Activated gamma-delta T cell (primary cell): ENCODE results near the gene IFT22.
"Not testable (repeated sequence)": the region's sequence is repeated elsewhere in the genome, so short reads cannot be mapped to it uniquely, and the experiment has no call there.

Experiments
- DNase-seq: peaks from one replicate; lab custom pipeline; 2025; lab: John Stamatoyannopoulos, UW

IFT22 gene

DNA sequence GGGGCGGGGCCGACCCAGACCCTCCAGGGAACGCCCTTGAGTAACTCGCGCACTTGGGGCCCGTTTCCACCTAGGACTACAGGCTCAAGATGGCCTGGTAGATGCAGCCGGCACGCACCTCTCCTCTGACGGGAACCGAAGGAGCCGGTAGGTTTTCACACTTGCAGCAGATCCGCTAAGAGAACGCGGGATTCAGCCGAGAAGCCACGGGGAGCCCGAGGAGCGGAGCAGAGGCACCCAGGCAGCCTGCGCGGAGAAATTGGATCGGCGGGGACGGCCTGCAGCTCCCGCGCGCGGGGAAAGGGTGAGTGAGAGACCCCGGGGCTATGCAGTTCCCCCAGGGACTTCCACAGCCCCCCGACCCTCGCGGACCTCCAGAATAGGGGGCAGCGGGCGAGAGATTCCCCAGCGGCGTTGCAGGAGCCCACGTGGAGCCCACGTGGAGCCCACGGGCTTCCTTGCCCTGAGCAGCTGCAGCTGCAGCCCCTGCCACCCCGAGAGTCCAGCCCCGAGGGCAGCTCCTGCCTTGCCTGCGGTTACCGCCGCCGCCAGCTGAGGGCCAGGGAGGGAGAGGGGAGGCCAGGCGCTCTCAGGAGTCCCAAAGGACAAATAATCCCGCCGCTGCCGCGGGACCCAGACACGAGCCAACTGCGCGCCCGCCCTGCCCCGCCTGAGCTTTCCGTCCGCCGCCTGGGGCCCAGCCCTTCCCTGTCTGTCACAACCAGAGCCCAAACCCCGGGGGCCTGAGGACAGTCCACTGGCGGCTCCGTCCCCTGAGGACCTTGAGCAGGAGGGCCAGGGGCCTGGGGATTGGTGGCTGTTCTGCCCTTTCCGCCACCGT, 13.1 kb downstream of the IFT22 start:
- DNase-seq: no peak

DNA sequence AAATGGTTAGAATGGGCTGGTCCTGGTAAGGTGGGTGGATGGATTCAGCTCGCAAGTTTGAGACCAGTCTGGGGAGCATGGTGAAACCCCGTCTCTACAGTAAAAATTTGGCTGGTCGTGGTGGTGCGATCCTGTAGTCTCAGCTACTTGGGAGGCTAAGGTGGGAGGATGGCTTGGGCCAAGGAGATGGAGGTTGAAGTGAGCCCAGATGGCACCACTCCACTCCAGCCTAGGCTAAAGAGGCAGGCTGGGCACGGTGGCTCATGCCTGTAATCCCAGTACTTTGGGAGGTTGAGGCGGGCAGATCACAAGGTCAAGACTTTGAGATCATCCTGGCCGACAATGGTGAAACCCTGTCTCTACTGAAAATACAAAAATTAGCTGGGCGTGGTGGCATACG, 15.3 kb downstream of the IFT22 start:
- no peak for DNase-seq

DNA sequence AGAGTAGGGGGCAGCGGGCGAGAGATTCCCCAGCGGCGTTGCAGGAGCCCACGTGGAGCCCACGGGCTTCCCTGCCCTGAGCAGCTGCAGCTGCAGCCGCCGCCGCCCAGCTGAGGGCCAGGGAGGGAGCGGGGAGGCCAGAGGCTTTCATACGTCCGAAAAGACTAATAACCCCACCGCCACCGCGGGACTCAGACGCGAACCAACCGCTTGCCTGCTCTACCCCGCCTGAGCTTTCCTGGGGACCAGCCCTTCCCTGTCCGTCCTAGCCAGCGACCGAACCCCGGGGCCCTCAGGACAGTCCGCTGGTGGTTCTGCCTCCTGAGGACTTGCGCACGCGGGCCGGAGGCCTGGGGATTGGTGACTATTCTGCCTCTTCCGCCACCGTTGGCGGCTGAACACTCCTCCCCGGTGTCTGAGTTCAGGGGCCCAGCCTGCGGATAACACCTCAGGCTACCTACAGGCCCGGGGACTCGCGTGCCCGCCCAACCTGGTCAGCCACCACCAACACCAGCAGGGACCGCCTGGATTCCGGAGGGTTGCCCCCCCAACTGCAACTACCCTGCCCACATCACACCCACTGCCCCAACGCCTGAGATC, 18.4 kb downstream of the IFT22 start:
- no peak for DNase-seq

DNA sequence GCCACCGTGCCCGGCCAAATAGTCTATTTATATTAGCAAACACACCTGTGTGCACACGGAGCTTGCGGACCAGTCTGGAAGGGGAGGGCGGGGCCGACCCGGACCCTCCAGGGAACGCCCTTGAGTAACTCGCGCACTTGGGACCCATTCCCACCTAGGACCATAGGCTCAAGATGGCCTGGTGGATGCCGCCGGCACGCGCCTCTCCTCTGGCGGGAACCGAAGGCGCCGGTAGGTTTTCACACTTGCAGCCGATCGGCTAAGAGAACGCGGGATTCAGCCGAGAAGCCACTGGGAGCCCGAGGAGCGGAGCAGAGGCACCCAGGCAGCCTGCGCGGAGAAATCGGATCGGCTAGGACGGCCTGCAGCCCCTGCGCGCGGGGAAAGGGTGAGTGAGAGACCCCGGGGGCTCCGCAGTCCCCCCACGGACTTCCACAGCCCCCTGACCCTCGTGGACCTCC, 18.9 kb downstream of the IFT22 start:
- no peak for DNase-seq

DNA sequence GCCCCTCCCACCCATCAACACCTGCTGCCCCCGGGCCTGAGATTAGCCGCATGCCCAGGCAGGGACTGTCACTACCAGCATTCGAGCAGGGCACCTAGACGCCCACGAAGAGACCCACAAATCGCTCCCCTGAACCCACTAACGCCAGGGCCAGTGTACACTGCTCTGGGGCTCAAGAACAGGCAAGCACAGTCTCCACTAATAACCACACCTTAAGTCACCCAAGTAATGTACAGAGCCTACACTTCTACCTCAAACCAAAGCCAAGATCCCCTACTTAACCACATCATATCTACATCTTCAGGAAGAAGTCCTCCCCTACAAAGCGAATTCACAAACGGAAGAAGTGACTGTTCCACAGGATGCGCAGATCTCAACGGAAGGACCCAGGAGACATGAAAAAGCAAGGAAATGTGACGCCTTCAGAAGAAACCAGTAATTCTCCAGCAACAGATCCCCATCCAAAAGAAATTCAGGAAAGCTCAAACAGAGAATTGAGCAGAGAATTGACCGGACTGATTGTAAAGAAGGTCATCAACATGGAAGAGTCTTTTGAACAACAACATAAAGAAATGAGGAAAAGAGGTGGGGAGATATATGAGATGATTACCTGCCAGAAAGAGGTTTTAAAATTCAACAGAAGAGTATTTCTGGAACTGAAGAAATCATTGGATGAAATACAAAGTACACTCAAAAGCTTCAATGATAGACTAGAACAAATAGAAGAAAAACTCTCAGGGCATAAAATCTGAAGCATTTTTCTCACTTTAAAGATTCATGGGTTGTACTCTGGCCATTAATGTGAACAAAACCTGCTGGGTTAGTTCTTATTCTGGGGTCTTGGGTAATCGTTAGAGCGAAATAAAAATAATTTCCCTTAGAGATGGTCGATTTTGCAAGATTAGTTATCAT, 20.9 kb downstream of the IFT22 start:
- no peak for DNase-seq

DNA sequence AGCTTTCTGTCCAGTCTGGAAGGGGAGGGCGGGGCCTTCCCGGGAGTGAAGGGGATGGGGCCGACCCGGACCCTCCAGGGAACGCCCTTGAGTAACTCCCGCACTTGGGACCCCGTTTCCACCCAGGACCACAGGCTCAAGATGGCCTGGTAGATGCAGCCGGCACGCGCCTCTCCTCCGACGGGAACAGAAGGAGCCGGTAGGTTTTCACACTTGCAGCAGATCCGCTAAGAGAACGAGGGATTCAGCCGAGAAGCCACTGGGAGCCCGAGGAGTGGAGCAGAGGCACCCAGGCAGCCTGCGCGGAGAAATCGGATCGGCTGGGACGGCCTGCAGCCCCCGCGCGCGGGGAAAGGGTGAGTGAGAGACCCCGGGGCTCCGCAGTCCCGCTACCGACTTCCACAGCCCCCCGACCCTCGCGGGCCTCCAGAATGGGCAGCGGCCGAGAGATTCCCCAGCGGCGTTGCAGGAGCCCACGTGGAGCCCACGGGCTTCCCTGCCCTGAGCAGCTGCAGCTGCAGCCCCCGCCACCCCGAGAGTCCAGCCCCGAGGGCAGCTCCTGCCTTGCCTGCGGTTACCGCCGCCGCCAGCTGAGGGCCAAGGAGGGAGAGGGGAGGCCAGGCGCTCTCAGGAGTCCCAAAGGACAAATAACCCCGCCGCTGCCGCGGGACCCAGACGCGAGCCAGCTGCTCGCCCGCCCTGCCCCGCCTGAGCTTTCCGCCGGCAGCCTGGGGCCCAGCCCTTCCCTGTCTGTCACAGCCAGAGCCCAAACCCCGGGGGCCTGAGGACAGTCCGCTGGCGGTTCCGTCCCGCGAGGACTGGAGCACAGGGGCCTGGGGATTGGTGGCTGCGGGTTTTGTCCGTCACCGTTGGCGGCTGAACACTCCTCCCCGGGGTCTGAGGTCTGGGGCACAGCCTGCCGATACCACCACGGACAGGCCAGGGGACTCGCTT, 21.8 kb downstream of the IFT22 start:
- DNase-seq: no peak

DNA sequence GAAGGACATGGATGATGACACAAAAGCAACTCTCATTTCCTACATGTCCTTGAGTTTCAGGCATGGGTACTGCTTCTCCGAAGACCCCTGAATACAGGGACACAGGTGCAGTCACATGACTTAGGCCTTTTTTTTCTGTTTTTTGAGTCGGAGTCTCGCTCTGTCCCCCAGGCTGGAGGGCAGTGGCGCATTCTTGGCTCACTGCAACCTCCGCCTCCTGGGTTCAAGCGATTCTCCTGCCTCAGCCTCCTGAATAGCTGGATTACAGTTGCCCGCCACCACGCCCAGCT, 26.8 kb downstream of the IFT22 start:
- no peak for DNase-seq

DNA sequence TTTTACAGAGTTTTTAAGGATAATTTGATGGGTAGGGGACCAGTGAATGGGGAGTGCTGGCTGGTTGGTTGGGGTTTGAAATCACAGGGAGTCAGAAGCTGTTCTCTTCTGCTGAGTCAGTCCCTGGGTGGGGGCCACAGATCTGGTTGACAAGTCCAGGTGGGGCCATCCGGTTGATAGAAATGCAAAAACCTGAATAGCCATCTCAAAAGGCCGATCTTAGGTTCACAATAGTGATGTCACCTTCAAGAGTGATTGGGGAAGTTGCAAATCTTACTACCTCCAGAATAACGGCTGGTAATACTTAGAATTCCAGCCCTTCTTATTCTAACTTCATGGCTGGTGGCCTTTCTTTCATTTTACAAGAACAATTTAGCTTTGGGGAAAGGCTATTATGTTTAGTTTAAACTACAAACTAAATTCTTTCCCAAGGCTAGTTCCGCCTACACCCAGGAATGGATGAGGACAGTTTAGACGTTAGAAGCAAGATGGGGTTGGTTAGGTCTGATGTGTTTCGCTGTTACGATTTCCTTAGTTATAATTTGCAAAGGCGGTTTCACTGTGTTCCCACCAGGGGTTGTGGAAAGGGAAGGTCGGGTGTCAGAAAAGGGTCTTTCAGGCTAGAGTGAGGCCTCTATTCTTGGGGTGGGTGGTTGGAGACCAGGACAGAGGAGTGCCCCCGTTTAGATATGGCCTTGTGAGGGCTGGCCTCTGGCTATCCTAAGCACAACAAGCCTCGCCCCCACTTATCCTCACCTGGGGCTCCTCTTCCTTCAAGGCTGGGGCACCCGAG, 27.4 kb downstream of the IFT22 start:
- DNase-seq: no peak

DNA sequence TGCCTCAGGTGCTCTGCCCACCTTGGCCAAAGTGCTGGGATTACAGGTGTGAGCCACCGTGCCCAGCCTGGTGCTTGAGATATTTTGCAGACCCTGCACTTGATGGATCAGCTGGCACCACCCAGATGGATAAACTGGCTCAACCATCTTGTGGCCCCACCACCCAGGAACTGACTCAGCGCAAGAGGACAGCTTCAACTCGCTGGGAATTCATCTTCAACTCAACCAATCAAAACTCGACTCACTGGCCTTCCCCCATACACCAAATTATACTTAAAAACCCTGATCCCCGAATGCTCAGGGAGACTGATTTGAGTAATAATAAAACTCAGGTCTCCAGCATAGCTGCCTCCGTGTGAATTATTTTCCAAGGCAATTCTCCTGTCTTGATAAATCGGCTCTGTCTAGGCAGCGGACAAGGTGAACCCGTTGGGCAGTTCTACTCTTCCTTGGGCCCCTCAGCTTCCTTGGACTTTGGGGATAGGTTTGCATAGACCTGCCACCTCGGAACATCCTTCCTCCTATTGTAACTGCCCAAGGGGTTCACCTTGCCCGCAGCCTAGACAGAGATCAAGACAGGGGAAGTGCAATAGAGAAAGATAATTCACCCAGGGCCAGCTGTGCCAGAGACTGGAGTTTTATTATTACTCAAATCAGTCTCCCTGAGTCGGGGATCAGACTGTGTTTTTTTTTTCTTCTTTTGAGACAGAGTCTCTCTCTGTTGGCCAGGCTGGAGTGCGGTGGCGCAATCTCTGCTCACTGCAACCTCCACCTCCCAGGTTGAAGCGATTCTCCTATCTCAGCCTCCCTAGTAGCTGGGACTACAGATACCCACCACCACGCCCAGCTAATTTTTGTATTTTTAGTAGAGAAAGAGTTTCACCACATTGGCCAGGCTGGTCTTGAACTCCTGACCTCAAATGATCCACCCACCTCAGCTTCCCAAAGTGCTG, 28.3 kb downstream of the IFT22 start:
- not testable (repeated sequence) for DNase-seq

DNA sequence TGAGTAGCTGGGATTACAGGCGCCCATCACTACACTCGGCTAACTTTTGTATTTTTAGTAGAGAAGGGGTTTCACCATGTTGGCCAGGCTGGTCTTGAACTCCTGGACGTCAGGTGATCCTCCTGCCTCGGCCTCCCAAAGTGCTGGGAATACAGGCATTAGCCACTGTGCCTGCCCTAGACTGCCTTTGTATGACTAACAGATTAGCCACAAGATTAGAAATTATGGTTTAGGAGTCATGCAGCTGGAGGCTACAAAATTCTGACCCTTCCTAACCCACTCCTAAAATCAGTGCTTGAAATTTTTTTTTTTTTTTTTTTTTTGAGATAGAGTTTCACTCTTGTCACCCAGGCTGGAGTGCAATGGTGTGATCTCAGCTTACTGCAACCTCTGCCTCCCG, 29.0 kb downstream of the IFT22 start:
- not testable (repeated sequence) for DNase-seq

DNA sequence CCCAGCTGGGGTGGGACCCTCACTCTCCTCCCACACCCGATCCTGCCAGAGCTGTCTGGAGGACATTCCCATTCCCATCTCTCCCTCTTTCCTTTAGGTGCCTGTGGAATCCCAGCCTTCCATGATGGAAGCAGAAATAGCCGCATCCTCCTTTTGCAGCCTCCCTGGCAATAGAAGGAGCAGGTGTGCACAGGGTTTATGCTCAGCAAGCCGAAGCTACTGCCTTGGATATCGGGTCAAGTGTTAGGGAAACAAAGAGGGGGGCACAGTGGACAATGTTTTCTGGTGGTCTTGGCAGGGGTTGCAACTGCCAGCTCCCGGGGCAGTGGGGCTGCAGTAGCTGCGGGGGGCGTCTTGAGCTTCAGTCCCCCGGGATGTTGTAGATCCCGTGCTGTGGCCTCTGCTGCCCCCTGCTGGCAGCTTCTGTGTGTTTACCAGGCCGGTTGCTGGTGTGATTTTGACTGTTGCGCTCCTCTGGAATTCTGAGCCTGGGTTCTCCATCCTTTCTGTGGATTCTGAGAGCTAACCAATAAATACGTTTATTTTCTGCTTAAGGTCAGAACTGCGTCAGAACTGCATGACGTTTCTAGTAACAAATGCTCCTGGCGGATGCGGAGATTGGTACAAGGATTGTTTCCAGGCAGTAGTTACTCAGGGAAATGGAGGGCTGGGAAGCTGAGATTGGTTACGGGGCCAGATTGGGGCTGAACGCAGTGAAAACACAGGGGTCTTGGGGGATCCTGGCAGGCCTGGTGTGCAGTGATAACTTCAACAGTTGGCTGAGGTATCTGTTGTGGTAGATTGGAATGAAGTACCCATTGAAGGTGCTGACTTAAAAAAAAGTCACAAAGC, 31.2 kb downstream of the IFT22 start:
- peak; percentile 15 for DNase-seq

DNA sequence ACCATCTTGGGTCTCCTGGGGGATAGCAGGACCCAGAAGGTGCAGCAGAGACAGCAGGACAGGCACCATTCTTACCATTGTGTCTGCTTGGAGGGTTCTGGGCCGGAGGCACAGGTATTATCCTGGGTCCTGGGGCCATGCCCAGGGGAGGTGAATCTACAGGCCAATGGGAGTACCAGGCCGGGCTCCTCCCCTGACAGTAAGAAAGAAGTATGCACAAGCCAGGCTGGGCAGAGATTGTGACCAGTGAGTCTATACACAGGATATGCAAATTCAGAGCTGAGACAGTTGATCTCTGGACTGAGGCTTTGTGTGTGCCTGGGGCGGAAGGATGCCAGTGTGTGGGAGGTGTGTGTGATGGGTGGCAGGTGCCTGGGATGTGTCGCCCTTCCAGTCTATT, 31.9 kb downstream of the IFT22 start:
- DNase-seq: not testable (repeated sequence)

DNA sequence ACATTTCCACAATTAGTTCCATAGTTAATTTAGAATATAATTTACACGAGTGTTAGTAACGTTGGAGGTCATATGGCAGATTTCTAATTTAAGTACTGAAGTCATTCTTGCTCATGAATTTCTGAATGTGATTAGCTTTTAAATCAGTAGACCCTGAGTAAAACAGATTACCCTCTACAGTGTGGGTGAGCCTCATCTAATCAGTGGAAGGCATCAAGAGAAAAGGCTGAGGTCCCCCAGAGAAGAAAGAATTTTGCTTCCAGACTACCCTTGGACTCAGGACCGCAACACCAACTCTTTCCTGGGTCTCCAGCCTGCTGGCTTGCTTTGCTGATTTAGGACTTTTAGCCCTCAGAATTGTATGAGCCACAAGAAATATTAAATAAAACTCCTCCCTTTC, 33.2 kb downstream of the IFT22 start:
- no peak for DNase-seq

DNA sequence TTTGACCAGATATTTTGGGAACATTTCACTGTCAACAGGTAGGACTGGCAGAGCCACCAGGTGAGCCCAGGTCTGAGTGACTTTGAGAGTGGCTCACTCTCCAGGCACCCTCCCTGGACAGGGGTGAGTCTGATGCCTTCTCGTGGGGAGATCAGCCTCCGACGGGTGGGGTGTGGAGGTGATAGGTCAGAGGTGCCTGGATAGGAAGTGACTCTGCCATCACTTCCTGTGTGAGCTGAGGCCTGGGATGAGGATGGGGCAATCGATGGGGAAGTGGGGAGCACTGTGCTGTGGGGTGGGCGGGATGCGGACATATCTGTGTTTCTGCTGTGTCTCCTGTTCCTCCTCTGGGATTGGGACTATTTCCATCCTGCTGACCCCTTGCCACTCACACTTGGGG, 34.6 kb downstream of the IFT22 start:
- DNase-seq: no peak

DNA sequence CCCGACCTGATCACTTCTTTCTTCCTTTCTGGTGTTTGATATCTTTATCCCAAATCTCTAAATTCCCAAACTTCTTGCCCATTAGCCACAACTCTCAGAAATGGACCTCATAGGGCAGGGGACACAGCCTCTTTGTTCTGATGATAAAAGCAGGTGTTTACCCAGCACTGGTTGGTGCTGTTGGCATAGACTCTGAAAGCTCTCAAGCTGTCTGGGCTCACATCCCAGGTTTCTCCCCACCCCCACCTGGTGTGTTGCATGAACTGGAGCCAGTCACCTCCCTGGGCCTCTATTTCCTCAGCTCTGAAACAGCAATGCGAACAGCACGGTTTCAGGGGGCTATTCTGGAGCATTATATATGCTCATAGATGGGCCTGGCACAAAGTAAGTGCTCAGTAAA, 35.7 kb downstream of the IFT22 start:
- not testable (repeated sequence) for DNase-seq

DNA sequence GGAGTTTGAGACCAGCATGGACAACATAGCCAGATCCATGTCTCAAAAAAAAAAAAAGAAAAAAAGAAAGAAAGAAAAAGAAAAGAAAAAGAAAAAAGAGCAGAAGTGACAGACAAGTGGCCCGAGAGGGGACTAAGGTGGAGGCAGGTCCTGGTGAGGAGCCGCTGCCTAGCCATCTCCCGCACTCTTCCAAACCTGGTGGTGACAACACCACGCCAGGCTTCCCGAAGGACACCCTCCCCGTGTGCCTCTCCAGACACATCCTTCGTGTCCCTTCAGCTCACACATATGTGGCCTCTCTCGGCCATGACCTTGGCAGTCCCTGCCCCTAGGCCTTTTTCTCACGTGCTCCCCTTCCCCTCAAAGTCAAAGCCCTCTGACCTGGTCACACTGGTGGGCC, 36.4 kb downstream of the IFT22 start:
- no peak for DNase-seq

DNA sequence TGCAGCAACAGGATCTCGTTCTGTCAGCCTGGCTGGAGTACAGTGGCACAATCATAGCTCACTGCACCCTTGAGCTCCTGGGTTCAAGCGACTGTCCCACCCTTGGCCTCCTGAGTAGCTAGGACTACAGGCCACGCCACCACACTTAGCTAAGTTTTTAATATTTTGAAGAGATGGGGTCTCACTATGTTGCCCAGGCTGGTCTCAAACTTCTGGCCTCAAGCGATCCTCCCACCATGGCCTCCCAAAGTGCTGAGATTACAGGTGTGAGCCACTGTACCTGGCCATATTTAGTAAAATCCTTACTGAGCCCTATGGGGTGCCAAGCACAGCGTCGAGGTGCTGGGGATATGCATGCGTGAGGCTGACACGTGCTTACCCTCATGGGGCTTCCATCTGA, 40.7 kb downstream of the IFT22 start:
- not testable (repeated sequence) for DNase-seq

DNA sequence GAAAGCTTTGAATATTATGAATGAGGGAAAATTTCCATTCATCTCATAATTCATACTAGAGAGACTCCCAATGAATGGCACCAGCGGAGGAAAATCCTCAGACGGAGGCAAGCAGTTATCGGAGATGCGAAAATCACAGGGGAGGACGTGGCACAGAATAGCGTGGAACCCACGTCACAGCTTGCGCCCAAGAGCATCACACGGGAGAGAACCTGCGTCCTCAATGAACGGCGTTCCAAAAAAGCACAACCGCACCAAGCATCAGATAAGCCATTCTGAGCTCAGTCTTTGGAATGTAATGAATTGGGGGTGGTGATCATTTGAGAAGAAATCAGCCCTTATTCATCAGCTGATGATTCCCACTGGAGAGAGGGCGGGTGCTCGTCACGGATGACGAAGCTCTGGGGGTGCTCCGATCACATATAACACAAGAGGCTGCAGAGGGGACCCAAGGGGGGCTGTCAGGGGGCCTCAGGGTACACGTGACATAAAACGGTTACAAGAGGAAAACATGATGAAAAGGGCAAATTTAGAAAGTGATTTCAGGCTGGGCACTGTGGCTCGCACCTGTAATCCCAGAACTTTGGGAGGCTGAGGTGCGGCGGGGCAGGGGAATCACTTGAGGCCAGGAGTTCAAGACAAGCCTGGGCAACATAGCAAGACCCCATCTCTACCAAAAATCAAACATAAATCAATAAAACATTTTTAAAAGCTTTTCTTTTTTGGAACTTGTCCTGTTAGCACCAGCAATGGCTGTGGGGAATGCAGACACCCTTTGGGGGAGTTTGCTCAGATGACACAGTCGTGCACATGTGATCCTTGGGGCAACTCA, 42.9 kb downstream of the IFT22 start:
- DNase-seq: no peak
